ENCODE measurements around the gene SEMA5A. TPM values are rescaled to one million over a fixed set of nuclear protein-coding genes. Genes with fewer than 3 reads are reported as not detected.

The SEMA5A gene
- polyA plus RNA-seq, 1 donor (not counting 4 experiments of a cell fraction or from before 2014, with no cell fraction given), result 0.16 TPM

DNA sequence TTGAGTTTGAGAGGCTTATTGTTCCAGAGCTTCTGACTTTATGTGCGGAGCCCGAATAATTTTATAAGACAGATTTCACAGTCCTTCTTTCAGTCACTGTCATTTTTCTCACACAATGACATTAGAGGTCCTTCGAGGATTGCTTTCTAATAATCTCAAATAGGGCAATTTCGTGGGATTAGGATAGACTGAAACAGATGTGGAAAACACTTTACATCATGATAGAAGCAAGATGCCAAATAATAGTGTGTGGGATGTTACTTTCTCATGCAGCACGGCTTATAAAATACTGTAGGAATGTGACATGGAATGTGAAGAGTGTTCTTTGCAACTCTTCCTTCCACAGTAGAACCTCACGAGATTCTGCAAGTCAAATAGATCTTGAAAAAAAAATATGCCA lies 451.3 kb downstream of the SEMA5A start:
- no peak for TF ChIP-seq EZH2 (IDR thresholded peaks at IDR 0.05; ENCODE audit: low read length)
- TF ChIP-seq, protein P1, sequence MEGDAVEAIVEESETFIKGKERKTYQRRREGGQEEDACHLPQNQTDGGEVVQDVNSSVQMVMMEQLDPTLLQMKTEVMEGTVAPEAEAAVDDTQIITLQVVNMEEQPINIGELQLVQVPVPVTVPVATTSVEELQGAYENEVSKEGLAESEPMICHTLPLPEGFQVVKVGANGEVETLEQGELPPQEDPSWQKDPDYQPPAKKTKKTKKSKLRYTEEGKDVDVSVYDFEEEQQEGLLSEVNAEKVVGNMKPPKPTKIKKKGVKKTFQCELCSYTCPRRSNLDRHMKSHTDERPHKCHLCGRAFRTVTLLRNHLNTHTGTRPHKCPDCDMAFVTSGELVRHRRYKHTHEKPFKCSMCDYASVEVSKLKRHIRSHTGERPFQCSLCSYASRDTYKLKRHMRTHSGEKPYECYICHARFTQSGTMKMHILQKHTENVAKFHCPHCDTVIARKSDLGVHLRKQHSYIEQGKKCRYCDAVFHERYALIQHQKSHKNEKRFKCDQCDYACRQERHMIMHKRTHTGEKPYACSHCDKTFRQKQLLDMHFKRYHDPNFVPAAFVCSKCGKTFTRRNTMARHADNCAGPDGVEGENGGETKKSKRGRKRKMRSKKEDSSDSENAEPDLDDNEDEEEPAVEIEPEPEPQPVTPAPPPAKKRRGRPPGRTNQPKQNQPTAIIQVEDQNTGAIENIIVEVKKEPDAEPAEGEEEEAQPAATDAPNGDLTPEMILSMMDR (optimal IDR thresholded peaks at IDR 0.05 in 1 of 3, IDR thresholded peaks at IDR 0.05 in 1 of 3, conservative IDR thresholded peaks at IDR 0.05 in 1 of 3; ENCODE audit: extremely low read depth in 1 of 3, insufficient read depth in 2 of 3, low read length in 3 of 3), result no peak
- no peaks in the 10 kb centered on the region for H3K79me2 ChIP-seq (ENCODE audit: control insufficient read depth, insufficient read depth, low read length)
- H3K9ac ChIP-seq (ENCODE audit: control insufficient read depth, extremely low read depth, insufficient read depth, low read length), result no peak overlapping the region
- DNase-seq (ENCODE audit: low read depth, low spot score) (no peak), FAIRE-seq (no peak)
- no peaks in the 10 kb centered on the region for H3K9me1 ChIP-seq (ENCODE audit: control insufficient read depth, extremely low read depth, insufficient read depth, low read length)
- no peak overlapping the region for H3K4me3 ChIP-seq (ENCODE audit: control insufficient read depth in 2 of 3, extremely low read depth in 1 of 3, insufficient read depth in 2 of 3, low read depth in 1 of 3, low read length in 3 of 3)
- no peak overlapping the region for H2AFZ ChIP-seq (ENCODE audit: control insufficient read depth, low read length)
- H3K4me1 ChIP-seq (ENCODE audit: control insufficient read depth, extremely low read depth, insufficient read depth, low read length), result no peaks in the 10 kb centered on the region
- dilution Hi-C loops (cut with MboI; ENCODE audit: extremely low pct_ligation_motif_present, low sequenced_read_pairs), result no loop called here
- H3K27me3 ChIP-seq (ENCODE audit: control insufficient read depth, extremely low read depth, insufficient read depth, low read length), result no peaks in the 10 kb centered on the region
- no peaks in the 10 kb centered on the region for H4K20me1 ChIP-seq (ENCODE audit: control insufficient read depth, extremely low read depth, insufficient read depth, low read length)
- no peak overlapping the region for H3K27ac ChIP-seq (ENCODE audit: control insufficient read depth, insufficient read depth, low read length)
- H3K9me3 ChIP-seq (ENCODE audit: control insufficient read depth, low read depth, low read length), result no peaks in the 10 kb centered on the region
- no peaks in the 10 kb centered on the region for H3K36me3 ChIP-seq (ENCODE audit: control insufficient read depth in 2 of 2, extremely low read depth in 1 of 2, insufficient read depth in 2 of 2, low read length in 2 of 2)
- no peak overlapping the region for H3K4me2 ChIP-seq (ENCODE audit: control insufficient read depth, extremely low read depth, insufficient read depth, low read depth, low read length)

DNA sequence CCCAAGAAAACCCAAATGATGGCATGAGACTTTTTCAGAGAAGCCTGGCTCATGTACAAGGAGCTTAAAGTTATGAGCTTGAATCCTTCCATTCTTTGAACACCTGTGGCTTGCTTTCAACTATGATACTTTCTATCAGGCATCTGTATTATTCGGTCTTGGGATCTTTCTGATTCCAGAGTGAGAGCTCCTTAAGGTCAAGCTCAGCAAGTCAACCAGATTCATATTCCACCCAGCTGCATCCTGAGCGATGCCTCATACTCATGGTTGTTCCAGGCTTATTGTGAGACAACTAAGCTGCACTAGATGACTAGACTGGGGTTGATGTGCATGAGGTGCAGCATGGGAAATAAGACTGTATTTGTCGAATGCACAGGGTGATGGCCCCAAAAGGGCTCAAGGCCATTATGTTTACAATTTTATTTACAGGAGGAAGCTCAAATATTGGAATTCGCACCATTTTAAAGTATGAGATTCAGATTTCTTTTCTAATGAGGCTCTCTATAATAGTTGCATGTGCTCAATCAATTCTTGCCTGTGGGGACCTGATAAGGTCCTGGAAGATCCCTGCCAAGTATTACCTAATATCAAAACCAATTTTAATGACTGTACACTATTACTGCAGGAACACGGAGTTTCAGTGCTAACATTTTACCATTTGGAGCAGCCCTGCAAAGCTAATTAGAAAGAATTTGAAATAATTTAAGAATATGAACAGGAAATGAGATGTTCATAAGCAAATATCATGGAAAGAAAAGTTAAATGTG lies 453.8 kb downstream of the SEMA5A start:
- Histone ChIP-seq H3K4me2 (ENCODE audit: control insufficient read depth, extremely low read depth, insufficient read depth, low read depth, low read length) (no peak overlapping the region), H3K9me1 (ENCODE audit: control insufficient read depth, extremely low read depth, insufficient read depth, low read length) (no peaks in the 10 kb centered on the region), H4K20me1 (ENCODE audit: control insufficient read depth, extremely low read depth, insufficient read depth, low read length) (no peaks in the 10 kb centered on the region), H3K27ac (ENCODE audit: control insufficient read depth, insufficient read depth, low read length) (no peak overlapping the region), H3K9me3 (ENCODE audit: control insufficient read depth, low read depth, low read length) (no peaks in the 10 kb centered on the region), H3K27me3 (ENCODE audit: control insufficient read depth, extremely low read depth, insufficient read depth, low read length) (no peaks in the 10 kb centered on the region), H3K36me3 (ENCODE audit: control insufficient read depth in 2 of 2, extremely low read depth in 1 of 2, insufficient read depth in 2 of 2, low read length in 2 of 2) (no peaks in the 10 kb centered on the region), H3K4me1 (ENCODE audit: control insufficient read depth, extremely low read depth, insufficient read depth, low read length) (no peaks in the 10 kb centered on the region), H3K4me3 (ENCODE audit: control insufficient read depth in 2 of 3, extremely low read depth in 1 of 3, insufficient read depth in 2 of 3, low read depth in 1 of 3, low read length in 3 of 3) (no peak overlapping the region), H3K79me2 (ENCODE audit: control insufficient read depth, insufficient read depth, low read length) (no peaks in the 10 kb centered on the region), H3K9ac (ENCODE audit: control insufficient read depth, extremely low read depth, insufficient read depth, low read length) (no peak overlapping the region), H2AFZ (ENCODE audit: control insufficient read depth, low read length) (no peak overlapping the region)
- FAIRE-seq (no peak), DNase-seq (ENCODE audit: low read depth, low spot score) (no peak)
- TF ChIP-seq, protein P1 (optimal IDR thresholded peaks at IDR 0.05 in 1 of 3, IDR thresholded peaks at IDR 0.05 in 1 of 3, conservative IDR thresholded peaks at IDR 0.05 in 1 of 3; ENCODE audit: extremely low read depth in 1 of 3, insufficient read depth in 2 of 3, low read length in 3 of 3), result no peak
- TF ChIP-seq EZH2 (IDR thresholded peaks at IDR 0.05; ENCODE audit: low read length), result no peak
- dilution Hi-C loops (cut with MboI; ENCODE audit: extremely low pct_ligation_motif_present, low sequenced_read_pairs), result no loop called here

Data from keratinocyte (primary cell).